ENCODE results near the gene SELENOO.

The SELENOO gene

DNA sequence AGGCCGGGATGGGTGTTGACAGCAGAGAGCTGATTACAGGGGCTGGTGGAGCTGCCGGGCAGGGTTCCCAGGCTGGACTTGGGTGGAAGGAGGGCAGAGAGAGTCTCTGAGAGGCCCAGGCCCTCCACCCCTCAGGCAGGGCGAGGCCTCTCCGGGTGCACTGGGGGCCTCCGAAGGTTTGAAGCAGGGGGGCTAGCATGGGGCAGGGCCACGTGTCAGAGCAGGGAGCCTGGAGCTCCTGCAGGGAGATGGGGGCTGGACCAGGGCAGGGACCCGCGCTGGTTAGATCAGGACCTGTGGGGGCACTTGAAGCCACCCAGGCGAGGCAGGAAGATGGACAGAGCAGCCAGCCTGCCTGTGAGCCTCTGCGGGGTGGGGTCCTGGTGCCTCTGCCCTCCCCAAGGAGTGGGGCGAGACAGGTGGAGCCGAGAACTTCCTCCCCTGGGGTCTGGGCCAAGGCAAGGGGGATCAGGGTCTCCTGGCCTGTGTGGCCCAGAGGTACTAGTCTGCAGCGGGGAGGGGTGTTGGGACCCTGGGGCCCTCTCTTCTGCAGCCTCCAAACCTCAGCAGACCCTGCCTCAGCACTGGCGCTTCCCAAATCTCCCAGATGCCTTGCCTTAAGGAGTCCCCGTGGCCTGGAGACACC is 29.4 kb upstream of the SELENOO start:
- no peak for DNase-seq (ENCODE audit: low read depth in 2 of 2)

DNA sequence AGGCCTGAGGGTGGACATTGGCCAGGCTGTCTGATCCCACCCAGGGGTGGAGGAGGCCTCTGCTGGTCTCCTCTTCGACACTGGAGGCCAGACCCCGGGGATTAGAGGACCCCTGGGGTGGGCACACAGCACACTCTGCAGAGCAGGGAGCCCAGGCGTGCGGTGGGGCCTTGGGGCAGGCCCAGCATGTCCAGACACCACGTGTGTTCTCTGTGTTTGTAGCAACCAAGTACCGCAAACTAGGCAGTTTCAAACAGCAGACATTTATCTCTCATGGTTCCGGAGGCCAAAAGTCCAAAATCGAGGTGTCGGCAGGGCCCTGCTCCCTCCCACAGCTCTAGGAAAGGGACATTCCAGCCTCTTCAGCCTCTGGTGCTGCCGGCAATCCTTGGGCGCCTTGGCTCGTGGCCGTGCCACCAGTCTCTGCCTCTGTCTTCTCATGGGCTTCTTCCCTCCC is 28.8 kb upstream of the SELENOO start:
- no peak for DNase-seq (ENCODE audit: low read depth in 2 of 2)

GRCh38 chr22:50173311-50173982 is 27.4 kb upstream of the SELENOO start:
- DNase-seq (ENCODE audit: low read depth in 2 of 2): no peak

DNA sequence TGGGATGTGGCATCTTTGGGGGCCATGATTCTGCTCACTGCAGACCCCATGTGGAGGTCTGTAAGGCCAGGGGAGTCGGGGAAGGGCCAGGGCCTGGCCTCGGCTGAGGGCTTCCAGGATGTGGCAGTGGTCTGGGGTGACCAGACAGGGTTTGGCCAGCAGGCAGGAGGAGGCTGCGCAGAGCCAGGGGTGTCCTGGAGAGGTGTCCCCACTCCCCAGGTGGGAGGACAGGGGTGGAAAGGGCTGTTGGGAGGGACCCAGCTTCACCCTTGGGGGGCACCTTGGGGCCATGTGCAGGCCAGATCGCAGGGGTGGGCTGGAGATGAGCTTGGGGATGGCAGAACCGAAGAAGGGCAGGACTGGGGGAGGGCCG is 26.8 kb upstream of the SELENOO start:
- no peak for DNase-seq (ENCODE audit: low read depth in 2 of 2)

GRCh38 chr22:50174382-50175190 is 26.2 kb upstream of the SELENOO start:
- no peak for DNase-seq (ENCODE audit: low read depth in 2 of 2)

DNA sequence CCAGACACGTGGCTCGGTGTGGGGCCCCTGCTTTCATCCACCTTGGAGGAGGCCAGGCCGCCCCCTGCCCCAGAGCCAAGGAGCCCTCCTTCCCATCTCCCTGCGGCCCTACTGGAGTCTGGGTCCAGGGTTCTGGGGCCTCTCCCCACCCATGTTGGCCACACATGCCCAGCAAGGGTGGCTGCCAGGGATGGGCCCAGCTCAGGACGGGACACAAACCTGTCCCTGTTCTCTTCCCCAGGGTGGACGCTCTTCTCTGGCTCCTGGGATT is 25.7 kb upstream of the SELENOO start:
- no peak for DNase-seq (ENCODE audit: low read depth in 2 of 2)

GRCh38 chr22:50175921-50176849 is 24.6 kb upstream of the SELENOO start:
- DNase-seq (ENCODE audit: low read depth in 2 of 2): no peak

GRCh38 chr22:50176850-50177536 is 23.8 kb upstream of the SELENOO start:
- DNase-seq (ENCODE audit: low read depth in 2 of 2): no peak

DNA sequence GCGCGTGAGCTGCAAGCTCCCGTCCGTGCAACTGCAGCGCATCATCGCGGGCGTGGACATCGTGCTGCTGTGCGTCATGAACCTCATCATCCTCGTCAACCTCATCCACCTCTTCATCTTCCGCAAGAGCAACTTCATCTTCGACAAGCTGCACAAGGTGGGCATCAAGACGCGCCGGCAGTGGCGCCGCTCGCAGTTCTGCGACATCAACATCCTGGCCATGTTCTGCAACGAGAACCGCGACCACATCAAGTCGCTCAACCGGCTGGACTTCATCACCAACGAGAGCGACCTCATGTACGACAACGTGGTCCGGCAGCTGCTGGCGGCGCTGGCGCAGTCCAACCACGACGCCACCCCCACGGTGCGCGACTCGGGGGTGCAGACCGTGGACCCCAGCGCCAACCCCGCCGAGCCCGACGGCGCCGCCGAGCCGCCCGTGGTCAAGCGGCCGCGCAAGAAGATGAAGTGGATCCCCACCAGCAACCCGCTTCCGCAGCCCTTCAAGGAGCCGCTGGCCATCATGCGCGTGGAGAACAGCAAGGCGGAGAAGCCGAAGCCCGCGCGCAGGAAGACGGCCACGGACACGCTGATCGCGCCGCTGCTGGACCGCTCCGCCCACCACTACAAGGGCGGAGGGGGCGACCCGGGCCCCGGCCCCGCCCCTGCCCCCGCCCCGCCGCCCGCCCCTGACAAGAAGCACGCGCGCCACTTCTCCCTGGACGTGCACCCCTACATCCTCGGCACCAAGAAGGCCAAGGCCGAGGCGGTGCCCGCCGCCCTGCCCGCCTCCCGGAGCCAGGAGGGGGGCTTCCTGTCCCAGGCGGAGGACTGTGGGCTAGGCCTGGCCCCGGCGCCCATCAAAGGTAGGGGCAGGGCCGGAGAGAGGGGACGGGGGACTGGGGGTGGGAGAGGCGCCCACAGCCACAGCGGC is 23.0 kb upstream of the SELENOO start:
- no peak for DNase-seq (ENCODE audit: low read depth in 2 of 2)

GRCh38 chr22:50178471-50178864 is 22.3 kb upstream of the SELENOO start:
- DNase-seq (ENCODE audit: low read depth in 2 of 2): no peak

DNA sequence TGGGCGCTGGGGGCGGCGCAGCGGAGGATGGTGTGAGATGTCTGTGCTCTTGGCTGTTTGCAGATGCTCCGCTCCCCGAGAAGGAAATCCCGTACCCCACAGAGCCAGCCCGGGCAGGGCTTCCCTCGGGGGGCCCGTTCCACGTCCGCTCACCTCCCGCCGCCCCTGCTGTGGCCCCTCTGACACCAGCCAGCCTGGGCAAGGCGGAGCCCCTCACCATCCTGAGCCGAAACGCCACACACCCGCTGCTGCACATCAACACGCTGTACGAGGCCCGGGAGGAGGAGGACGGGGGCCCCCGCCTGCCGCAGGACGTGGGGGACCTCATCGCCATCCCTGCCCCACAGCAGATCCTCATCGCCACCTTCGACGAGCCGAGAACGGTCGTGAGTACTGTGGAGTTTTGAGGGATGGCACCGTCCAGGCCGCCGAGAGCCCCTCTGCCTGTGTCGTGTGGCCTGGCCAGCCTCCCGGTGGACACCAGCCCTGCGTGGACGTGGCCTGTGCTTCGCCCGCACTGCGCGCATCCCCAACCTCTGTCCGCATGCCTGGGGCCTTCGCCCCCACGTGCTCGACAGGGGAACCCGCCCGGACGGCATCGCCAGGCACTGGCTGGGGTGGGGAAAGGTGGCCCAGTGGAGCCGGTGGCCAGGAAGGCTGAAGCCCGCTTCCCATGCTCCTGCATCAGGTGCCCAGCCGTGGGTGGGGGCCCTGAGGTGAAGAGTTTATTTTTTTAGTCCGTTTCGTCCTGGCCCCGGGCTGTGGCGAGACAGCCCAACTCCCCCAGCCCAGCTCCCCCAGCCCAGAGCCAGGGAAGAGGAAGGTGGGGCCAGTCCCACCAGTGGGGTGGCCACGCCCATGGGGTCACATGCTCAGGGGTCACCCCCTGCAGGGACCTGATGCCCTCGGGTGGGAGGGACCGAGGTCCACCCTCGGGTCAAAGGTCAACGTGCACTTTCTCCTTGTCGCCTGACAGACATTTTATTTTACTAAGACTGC is 21.6 kb upstream of the SELENOO start:
- DNase-seq (ENCODE audit: low read depth in 2 of 2): no peak

- DNase-seq (ENCODE audit: low read depth in 2 of 2): no peak
Measured at GRCh38 chr22:50179937-50180726, 20.7 kb upstream of the SELENOO start.

- DNase-seq (ENCODE audit: low read depth in 2 of 2): no peak
Measured at GRCh38 chr22:50180727-50181521, 19.9 kb upstream of the SELENOO start.

- no peak for DNase-seq (ENCODE audit: low read depth in 2 of 2)
Measured at GRCh38 chr22:50182176-50183081, 18.4 kb upstream of the SELENOO start.

GRCh38 chr22:50183141-50183971 is 17.5 kb upstream of the SELENOO start:
- DNase-seq (ENCODE audit: low read depth in 2 of 2): no peak
